Measurements from ENCODE around the gene ARFGEF3.

DNA sequence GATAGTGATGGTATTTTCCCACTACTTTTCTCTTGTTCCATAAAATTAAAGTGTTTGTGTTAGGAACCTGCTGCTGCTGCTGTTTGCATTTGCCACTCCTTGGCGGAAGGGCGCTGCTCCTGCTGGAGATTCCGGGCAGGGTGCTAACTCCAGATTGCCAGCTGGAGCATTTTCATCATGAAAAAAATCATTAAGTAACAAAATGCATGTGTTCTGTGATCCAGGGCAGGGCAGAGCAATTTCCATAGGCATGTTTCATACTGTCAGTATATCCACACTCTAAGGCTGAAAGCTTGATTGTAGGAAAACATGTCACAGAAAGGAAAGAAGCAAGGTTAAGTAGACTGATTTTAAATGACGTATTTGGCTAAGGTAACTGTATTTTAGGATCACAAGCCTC is 32.5 kb downstream of the ARFGEF3 start:
- TF ChIP-seq CTCF (conservative IDR thresholded peaks at IDR 0.05 in 1 of 2, IDR thresholded peaks at IDR 0.05 in 1 of 2; ENCODE audit: low read depth in 1 of 2, low read length in 2 of 2) (no peak), EZH2 (IDR thresholded peaks at IDR 0.05; ENCODE audit: low read length, missing control alignments) (no peak)
